H1 (cell line): ENCODE measurements around the gene LEFTY1.

Experiments
- ASH2L ChIP-seq: fragments of 200-600, 300-600 bp; sonication (generic); IDR thresholded peaks from one replicate; pipeline ENCODE4 v1.7.1; 2017; ENCODE audit warnings: low read length
- BRCA1 ChIP-seq: IDR thresholded peaks from 2 replicates; pipeline ENCODE4 v1.6.1; 2012; ENCODE audit warnings: low read depth, low read length, improper control_type of control experiment
- CHD2 ChIP-seq: IDR thresholded peaks from 2 replicates; pipeline ENCODE4 v1.6.1; 2012; ENCODE audit warnings: low read length, improper control_type of control experiment
- CREB1 ChIP-seq: IDR thresholded peaks from 2 replicates; pipeline ENCODE4 v1.6.1; 2012; ENCODE audit warnings: inconsistent platforms
- CTCF ChIP-seq, 3 experiments: IDR thresholded peaks; 1 replicate in 2 of 3; 2 replicates in 1 of 3; pipeline versions ENCODE4 v1.5.1 to v1.6.1; 2011; ENCODE audit warnings: low read length in 3 of 3, mild to moderate bottlenecking in 3 of 3, inconsistent platforms in 2 of 3, low read depth in 1 of 3, moderate library complexity in 1 of 3; ENCODE audit not compliant: insufficient read depth in 1 of 3; ENCODE audit errors: control extremely low read depth in 1 of 3
- EGR1 ChIP-seq: IDR thresholded peaks from 2 replicates; pipeline ENCODE4 v1.6.1; 2011; ENCODE audit warnings: low read depth, low read length, borderline replicate concordance
- EP300 ChIP-seq, 2 experiments: IDR thresholded peaks; 1 replicate in 1 of 2; 2 replicates in 1 of 2; pipeline ENCODE4 v1.6.1; 2011 to 2012; ENCODE audit warnings: low read depth in 2 of 2, low read length in 2 of 2, mild to moderate bottlenecking in 2 of 2, borderline replicate concordance in 1 of 2, inconsistent platforms in 1 of 2, moderate library complexity in 1 of 2
- MAFK ChIP-seq: IDR thresholded peaks from 2 replicates; pipeline ENCODE4 v1.6.1; 2012; ENCODE audit warnings: low read depth, mild to moderate bottlenecking, improper control_type of control experiment, low read length
- RAD21 ChIP-seq, 2 experiments: IDR thresholded peaks in 1 of 2; conservative IDR thresholded peaks in 1 of 2; 2 replicates each; pipeline ENCODE4 v1.6.1; 2011; ENCODE audit warnings: low read depth in 2 of 2, low read length in 2 of 2, improper control_type of control experiment in 1 of 2, inconsistent platforms in 1 of 2, mild to moderate bottlenecking in 1 of 2, moderate library complexity in 1 of 2
- SP1 ChIP-seq: IDR thresholded peaks from 2 replicates; pipeline ENCODE4 v1.6.1; 2011; ENCODE audit warnings: low read depth, low read length
- TCF12 ChIP-seq: IDR thresholded peaks from 2 replicates; pipeline ENCODE4 v1.6.1; 2011; ENCODE audit warnings: low read depth, mild to moderate bottlenecking, low read length
- YY1 ChIP-seq: IDR thresholded peaks from 2 replicates; pipeline ENCODE4 v1.6.1; 2011; ENCODE audit warnings: low read depth, mild to moderate bottlenecking, low read length

GRCh38 chr1:225892307-225892706, 3.4 kb upstream of the LEFTY1 start:
- TF ChIP-seq RAD21 (IDR thresholded peaks at IDR 0.05 in 1 of 2, conservative IDR thresholded peaks at IDR 0.05 in 1 of 2; ENCODE audit: low read depth in 2 of 2, low read length in 2 of 2) = no peak
- TF ChIP-seq SP1 = no peak
- no peak for TF ChIP-seq CHD2
- TF ChIP-seq EGR1 = no peak
- no peak for TF ChIP-seq CTCF (IDR thresholded peaks at IDR 0.05; ENCODE audit: control extremely low read depth in 1 of 3, insufficient read depth in 1 of 3, low read depth in 1 of 3, low read length in 3 of 3)
- no peak for TF ChIP-seq BRCA1
- no peak for TF ChIP-seq MAFK
- no peak for TF ChIP-seq ASH2L
- no peak for TF ChIP-seq EP300 (IDR thresholded peaks at IDR 0.05; ENCODE audit: borderline replicate concordance in 1 of 2, low read depth in 2 of 2, low read length in 2 of 2)
- TF ChIP-seq TCF12 = no peak
- TF ChIP-seq CREB1 = no peak
- TF ChIP-seq YY1 = no peak
